A549 treated with AZD2906 at 1 μM for 4 hours (cell line): Measurements from ENCODE around the gene KRT8. TPM values are rescaled to one million over a fixed set of nuclear protein-coding genes. Genes with fewer than 3 reads are reported as not detected.

Experiments used
- total RNA-seq: library from RNA; stranded (reverse); fragments of 200-300 nt; extraction: Qiagen RNA extraction; gene quantifications from 5 replicates; pipeline ENCODE4 v1.2.3, GENCODE V29; 2022

Gene KRT8
- total RNA-seq: 4,552 to 5,559 TPM (median 5,427 TPM) in 5 replicates

DNA sequence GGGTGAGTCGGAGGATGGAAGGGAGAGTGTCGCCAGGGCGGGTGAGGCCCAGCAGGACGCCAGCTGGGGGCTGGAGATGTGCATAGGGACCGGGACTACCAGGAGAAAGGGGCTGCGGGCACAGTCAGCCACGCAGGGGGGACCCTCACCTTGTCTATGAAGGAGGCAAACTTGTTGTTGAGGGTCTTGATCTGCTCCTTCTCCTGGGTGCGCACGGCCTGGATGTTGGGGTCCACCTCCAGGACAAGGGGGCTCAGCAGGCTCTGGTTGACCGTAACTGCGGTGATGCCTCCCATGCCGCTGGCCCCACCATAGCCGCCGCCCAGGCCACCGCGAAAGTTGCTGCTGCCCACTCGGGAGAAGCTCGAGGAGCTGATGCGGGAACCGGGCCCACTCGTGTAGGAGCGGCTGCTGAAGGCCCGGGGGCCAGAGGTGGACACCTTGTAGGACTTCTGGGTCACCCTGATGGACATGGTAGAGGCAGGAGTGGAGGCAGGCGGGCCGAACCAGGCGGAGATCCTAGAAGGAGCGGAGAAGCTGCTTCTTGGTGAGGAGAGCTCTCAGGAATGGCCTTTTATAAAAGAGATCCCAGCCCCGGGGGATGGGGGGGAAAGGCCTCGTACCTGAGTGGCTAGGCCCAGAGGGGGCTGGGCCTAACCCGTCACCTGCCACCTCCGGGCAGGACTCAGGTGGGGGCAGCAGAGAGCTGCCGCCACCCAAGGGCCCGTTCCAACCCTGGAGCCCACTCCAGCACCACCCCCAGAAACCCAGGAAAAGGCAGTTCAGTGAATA lies at the start of gene KRT8:
KRT8 (minus strand) TSS at position 568 of the 792 bp plus-strand sequence; CDS start at position 473, 95 bp downstream.

DNA sequence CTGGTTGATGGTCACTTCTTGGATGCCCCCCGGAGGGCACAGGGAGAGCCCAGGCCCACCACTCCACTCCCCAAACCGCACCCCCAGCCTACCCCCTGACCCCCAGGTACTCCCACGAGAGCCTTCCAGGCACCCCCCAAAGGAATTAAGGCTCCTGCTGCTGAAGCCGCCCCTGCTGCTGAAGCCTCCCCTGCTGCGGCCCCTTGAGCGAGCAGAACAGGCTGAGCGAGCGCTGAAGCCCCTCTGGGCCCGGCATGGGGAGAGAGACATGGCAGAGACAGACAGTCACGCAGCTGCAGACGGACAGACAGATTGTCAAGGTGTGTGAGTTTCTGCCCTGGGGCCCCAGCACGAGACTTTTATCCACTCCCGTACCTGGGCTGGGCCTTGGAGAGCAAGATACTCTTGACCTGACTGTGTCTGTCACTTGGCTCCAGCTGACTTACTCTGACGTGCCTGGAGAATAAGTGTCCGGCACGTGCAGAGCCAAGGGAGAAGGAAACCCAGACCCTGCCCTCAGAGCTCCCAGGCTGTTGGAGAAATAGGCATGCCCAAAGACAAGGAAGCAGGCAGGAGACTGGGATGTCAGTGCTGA lies 56.1 kb downstream of the KRT8 start, which contains the start of gene KRT78:
KRT78 (minus strand) TSS at position 334 of the 595 bp plus-strand sequence; CDS start at position 270, 64 bp downstream.

Other genes starting within 250 kb of the KRT8 start
- gene KRT1, start 224.7 kb downstream of the KRT8 start, total RNA-seq: not detected in 5 replicates
- not detected in 5 replicates for gene KRT77, start 201.6 kb downstream of the KRT8 start, total RNA-seq
- gene KRT76, start 127.7 kb downstream of the KRT8 start, total RNA-seq: not detected in 5 replicates
- gene KRT3, start 109.0 kb downstream of the KRT8 start, total RNA-seq: 0.03 to 0.06 TPM in 2 of 5 replicates, not detected in the others
- 2.1 to 3.6 TPM (median 2.7 TPM) in 5 replicates for gene KRT4, start 91.0 kb downstream of the KRT8 start, total RNA-seq
- 0.05 to 0.10 TPM (median 0.07 TPM) in 4 of 5 replicates, not detected in the other for gene KRT79, start 70.8 kb downstream of the KRT8 start, total RNA-seq
- 0.04 to 0.13 TPM (median 0.07 TPM) in 5 replicates for gene KRT78, start 56.1 kb downstream of the KRT8 start, total RNA-seq
- 3,062 to 3,782 TPM (median 3,614 TPM) in 5 replicates for gene KRT18, start 44.0 kb upstream of the KRT8 start, total RNA-seq
- 230 to 453 TPM (median 274 TPM) in 5 replicates for gene EIF4B, start 101.4 kb upstream of the KRT8 start, total RNA-seq
- 43.2 to 68.0 TPM (median 59.7 TPM) in 5 replicates for gene TNS2, start 145.0 kb upstream of the KRT8 start, total RNA-seq
- gene SPRYD3, start 174.3 kb upstream of the KRT8 start, total RNA-seq: 35.1 to 38.6 TPM (median 37.6 TPM) in 5 replicates
- gene IGFBP6, start 192.6 kb upstream of the KRT8 start, total RNA-seq: 143 to 250 TPM (median 245 TPM) in 5 replicates
- 0.07 to 0.30 TPM (median 0.24 TPM) in 5 replicates for gene SOAT2, start 198.4 kb upstream of the KRT8 start, total RNA-seq